Ovary (tissue), 9 donors: ENCODE results near the gene ATP5PO. TPM values are rescaled to one million over a fixed set of nuclear protein-coding genes. Genes with fewer than 3 reads are reported as not detected.
"Not testable (repeated sequence)": the region's sequence is repeated elsewhere in the genome, so short reads cannot be mapped to it uniquely, and the experiment has no call there.

ENCODE experiments used
- DNase-seq, 5 donors: peaks; one replicate each; pipeline ENCODE4 v3.0.0-alpha.2; 2019 to 2020
- H3K27ac ChIP-seq, 2 donors: fragments of 200-600 bp; one replicate each; pipeline versions ENCODE4 v1.5.1 to v1.8.0; 2019 to 2022
- H3K27me3 ChIP-seq: fragments of 200-600 bp; one replicate; pipeline ENCODE4 v1.8.0; 2022
- H3K36me3 ChIP-seq: fragments of 200-600 bp; sonication (generic); one replicate; pipeline ENCODE4 v1.5.1; 2019
- H3K4me1 ChIP-seq: one replicate; pipeline ENCODE4 v1.8.1; 2013; ENCODE audit warnings: mild to moderate bottlenecking, moderate library complexity; ENCODE audit not compliant: insufficient read depth
- H3K4me3 ChIP-seq: fragments of 200-600 bp; sonication (generic); one replicate; pipeline ENCODE4 v1.5.1; 2017
- H3K9me3 ChIP-seq, 2 donors: fragments of 200-600 bp in 1 of 2; sonication (generic) in 1 of 2; one replicate each; pipeline versions ENCODE4 v1.5.1 to v1.8.1; 2013 to 2019; ENCODE audit warnings: mild to moderate bottlenecking in 1 of 2, moderate library complexity in 1 of 2
- EP300 ChIP-seq: sonication (generic); formaldehyde crosslinking; IDR thresholded peaks from one replicate; pipeline ENCODE4 v1.6.1; 2017; ENCODE audit warnings: antibody characterized with exemption
- POLR2A ChIP-seq: fragments of 450-650 bp; IDR thresholded peaks from one replicate; pipeline ENCODE4 v1.6.1; 2017; ENCODE audit warnings: antibody characterized with exemption, mild to moderate bottlenecking, moderate library complexity
- WGBS, 3 donors: extraction: QIAGEN DNeasy Blood & Tissue Kit in 1 of 3; methylation state at CpG; one replicate each; pipeline versions ENCODE4 v1.1.5 to v1.1.7; 2013 to 2017; 5-methylcytosine and 5-hydroxymethylcytosine counted together
- intact Hi-C, 4 donors: fragments of 100-400 bp; cut with DNase I; formaldehyde crosslinking; loops; one replicate each; pipeline versions ENCODE4 v1.11.0 to v1.15.1; 2022 to 2023
- polyA plus RNA-seq, 2 donors: library from polyadenylated mRNA; stranded (reverse); fragments of 200-250 nt in 1 of 2; fragments of 350-450 nt in 1 of 2; fragmentation: Illumina TruSeq in 1 of 2; extraction: RNeasy Lipid Tissue Mini Kit (QIAGEN cat#74804) in 1 of 2; gene quantifications; one replicate each; pipeline ENCODE4 v1.2.3, GENCODE V29; 2013 to 2014
- total RNA-seq, 7 donors: library from RNA; depleted of rRNA in 2 of 7; stranded (reverse); fragments of >200 nt in 2 of 7; fragmentation: NEBNext Ultra II Directional in 3 of 7; extraction: Animal tissue kit (Norgen Biotek cat#: 25700) in 3 of 7; gene quantifications; one replicate each; pipeline versions ENCODE4 v1.1.0 to v1.2.4, GENCODE V29; 2016 to 2023
- TF ChIP-seq, protein P1 (sequence below), 3 donors: fragments of 450-650 bp in 2 of 3; fragments of 200-600 bp in 1 of 3; IDR thresholded peaks; one replicate each; pipeline versions ENCODE4 v1.5.1 to v1.8.0; 2016 to 2022; ENCODE audit warnings: antibody characterized with exemption in 3 of 3, mild to moderate bottlenecking in 1 of 3
- donor health status: DM: no; HTN: no; CAD: no; lungs with moderate emphysema.
- donor health status: DM: no; HTN: no; CAD: no.
- donor health status: Bipolar disorder and iron deficiency.
- donor health status: DM: yes; HTN: yes; CAD: no.
- donor health status: DM: no; HTN: no; CAD: no.
- donor health status: DM: yes; HTN: yes; CAD: no.

ATP5PO gene
- total and polyA plus RNA-seq, 9 donors, result 144 to 283 (median 170) TPM

DNA sequence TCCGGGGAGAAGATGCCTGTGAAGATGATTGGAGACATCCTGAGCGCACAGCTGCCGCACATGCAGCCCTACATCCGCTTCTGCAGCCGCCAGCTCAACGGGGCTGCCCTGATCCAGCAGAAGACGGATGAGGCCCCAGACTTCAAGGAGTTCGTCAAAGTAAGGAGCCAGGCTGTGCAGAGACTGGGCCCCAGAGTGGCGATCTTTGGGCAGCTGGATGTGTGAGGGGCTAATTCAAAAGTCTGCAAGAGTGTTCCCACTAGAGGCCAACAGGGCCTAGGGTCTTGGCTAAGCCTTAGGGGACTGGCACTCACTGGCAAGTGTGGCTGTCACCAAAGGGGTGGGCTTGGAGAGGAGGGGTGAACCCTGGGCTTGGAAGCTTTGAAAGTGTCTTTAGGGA is 50.4 kb downstream of the ATP5PO start:
- no peak for DNase-seq
- Histone ChIP-seq H3K4me3 (no peak overlapping the region), H3K36me3 (no peaks in the 10 kb centered on the region), H3K9me3 (no peaks in the 10 kb centered on the region), H3K27me3 (no peaks in the 10 kb centered on the region), H3K4me1 (no peaks in the 10 kb centered on the region), H3K27ac (no peak overlapping the region)
- TF ChIP-seq POLR2A (no peak), EP300 (no peak)
- TF ChIP-seq, protein P1, sequence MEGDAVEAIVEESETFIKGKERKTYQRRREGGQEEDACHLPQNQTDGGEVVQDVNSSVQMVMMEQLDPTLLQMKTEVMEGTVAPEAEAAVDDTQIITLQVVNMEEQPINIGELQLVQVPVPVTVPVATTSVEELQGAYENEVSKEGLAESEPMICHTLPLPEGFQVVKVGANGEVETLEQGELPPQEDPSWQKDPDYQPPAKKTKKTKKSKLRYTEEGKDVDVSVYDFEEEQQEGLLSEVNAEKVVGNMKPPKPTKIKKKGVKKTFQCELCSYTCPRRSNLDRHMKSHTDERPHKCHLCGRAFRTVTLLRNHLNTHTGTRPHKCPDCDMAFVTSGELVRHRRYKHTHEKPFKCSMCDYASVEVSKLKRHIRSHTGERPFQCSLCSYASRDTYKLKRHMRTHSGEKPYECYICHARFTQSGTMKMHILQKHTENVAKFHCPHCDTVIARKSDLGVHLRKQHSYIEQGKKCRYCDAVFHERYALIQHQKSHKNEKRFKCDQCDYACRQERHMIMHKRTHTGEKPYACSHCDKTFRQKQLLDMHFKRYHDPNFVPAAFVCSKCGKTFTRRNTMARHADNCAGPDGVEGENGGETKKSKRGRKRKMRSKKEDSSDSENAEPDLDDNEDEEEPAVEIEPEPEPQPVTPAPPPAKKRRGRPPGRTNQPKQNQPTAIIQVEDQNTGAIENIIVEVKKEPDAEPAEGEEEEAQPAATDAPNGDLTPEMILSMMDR (IDR thresholded peaks at IDR 0.05), result no peak
- WGBS, 3 donors, result 86 to 93% (median 91%) methylated on average over 9 of the region's 9 CpGs
- intact Hi-C loops, result no loop called here

DNA sequence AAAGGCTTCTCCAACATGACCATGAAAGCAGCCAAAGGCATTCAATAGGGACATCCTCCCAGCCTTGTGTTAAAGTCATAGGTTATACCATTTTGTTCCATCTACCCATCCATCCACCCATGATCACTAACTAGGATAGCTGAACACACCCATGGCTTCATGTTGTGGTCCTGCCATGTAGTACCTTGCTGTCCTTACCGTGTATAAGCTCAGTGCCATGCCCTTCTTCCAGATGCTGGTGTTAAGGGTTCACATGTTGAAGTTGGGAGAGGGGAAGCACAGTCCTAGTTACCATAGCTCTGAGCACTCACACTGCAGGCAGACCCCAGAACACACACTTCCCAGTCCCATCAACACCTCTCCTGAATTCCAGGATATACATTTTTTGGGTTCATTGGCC is 51.5 kb downstream of the ATP5PO start:
- WGBS, 3 donors, result 82 to 95% (median 83%) methylated on average over 1 of the region's 1 CpG
- no peaks in the 10 kb centered on the region for H3K4me1 ChIP-seq
- intact Hi-C loops, result no loop called here
- DNase-seq, result no peak
- no peaks in the 10 kb centered on the region for H3K36me3 ChIP-seq
- no peak overlapping the region for H3K4me3 ChIP-seq
- no peaks in the 10 kb centered on the region for H3K27me3 ChIP-seq
- H3K9me3 ChIP-seq, result no peaks in the 10 kb centered on the region
- no peak for TF ChIP-seq EP300
- TF ChIP-seq POLR2A, result no peak
- TF ChIP-seq, protein P1 (IDR thresholded peaks at IDR 0.05), result no peak
- H3K27ac ChIP-seq, result no peak overlapping the region

DNA sequence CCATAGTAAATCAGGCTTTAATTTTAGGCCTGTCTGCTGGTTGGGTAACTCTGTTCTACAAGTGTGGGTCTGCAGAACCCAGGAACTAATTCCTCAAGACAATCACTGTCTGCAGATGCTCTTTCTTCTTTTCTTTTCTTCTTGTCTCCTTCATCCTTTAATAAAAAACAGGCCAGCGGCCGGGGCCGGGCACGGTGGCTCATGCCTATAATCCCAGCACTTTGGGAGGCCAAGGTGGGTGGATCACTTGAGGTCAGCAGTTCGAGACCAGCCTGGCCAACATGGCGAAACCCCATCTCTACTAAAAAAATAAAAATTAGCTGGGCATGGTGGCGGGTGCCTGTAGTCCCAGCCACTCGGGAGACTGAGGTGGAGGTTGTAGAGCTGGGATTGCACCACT is 52.4 kb downstream of the ATP5PO start:
- intact Hi-C loops, H3K27ac ChIP-seq, DNase-seq, H3K9me3 ChIP-seq, H3K4me1 ChIP-seq, H3K4me3 ChIP-seq, H3K27me3 ChIP-seq, H3K36me3 ChIP-seq: not testable (repeated sequence)
- 95 to 97% (median 97%) methylated on average over 8 of the region's 8 CpGs for WGBS, 3 donors

DNA sequence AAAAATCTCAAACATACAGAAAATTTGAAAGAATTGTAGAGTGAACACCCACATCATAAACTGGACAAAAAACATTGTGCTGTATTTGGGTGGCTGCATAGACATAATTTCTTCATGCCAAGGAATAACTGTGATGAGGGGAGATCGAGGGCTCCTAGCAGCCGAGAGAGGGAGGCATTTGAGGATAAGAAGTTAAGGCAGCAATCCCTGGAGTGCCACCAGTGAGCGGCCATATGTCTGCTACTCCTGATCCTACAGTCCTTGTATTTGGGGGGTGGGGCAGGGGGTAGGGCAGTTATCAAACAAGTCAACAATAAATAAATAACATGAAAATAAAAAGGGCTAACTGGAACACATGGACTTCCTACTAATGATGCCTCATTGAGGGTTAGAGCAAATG is 54.5 kb downstream of the ATP5PO start:
- H3K4me1 ChIP-seq, result no peaks in the 10 kb centered on the region
- no peaks in the 10 kb centered on the region for H3K9me3 ChIP-seq
- TF ChIP-seq, protein P1 (IDR thresholded peaks at IDR 0.05), result no peak
- TF ChIP-seq POLR2A (no peak), EP300 (no peak)
- 90 to 94% (median 91%) methylated on average over 3 of the region's 3 CpGs for WGBS, 3 donors
- no peak for DNase-seq
- no peaks in the 10 kb centered on the region for H3K36me3 ChIP-seq
- no peak overlapping the region for H3K4me3 ChIP-seq
- no peak overlapping the region for H3K27ac ChIP-seq
- intact Hi-C loops, result no loop called here
- H3K27me3 ChIP-seq, result no peaks in the 10 kb centered on the region

DNA sequence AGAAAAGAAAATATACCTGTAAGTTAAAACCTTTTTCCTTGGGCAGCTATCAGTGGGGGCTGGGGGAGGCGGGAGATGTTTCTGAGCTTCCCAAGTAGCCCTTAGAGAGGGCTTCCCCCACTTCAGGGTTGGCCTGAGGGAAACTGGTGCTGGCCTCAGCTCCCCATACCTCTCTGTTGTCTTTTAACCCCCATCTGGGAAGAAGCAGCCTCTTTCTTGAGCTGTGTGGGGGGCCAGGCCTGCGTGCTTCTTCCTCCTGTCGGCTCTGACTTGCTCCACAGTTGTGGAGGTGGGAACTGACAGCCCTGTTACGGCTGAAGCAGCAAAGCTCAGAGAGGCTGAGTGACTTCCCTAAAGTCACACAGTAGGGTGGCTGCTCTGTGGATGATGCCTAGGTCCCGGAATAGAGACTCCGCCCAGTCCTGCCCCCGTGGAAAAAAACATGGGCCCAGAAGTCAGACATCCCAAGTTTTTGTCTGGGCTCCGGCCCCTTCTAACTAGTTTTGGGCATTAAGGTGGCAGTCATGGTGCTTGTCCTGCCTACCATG is 55.2 kb downstream of the ATP5PO start:
- H3K9me3 ChIP-seq, result no peaks in the 10 kb centered on the region

More for the DNA sequence above, 55.2 kb downstream of the ATP5PO start:
- no peak overlapping the region for H3K4me3 ChIP-seq
- TF ChIP-seq EP300, result no peak
- TF ChIP-seq POLR2A, result no peak
- TF ChIP-seq, protein P1 (IDR thresholded peaks at IDR 0.05), result no peak
- no peaks in the 10 kb centered on the region for H3K4me1 ChIP-seq
- intact Hi-C loops, result no loop called here
- H3K27ac ChIP-seq, result no peak overlapping the region
- no peaks in the 10 kb centered on the region for H3K36me3 ChIP-seq
- no peak for DNase-seq
- WGBS, 3 donors, result 92 to 96% (median 95%) methylated on average over 7 to 8 of the region's 8 CpGs
- H3K27me3 ChIP-seq, result no peaks in the 10 kb centered on the region
